Activated T-cell treated with anti-CD3 and anti-CD28 coated beads, Interleukin-2, amount 50 U/mL, for 48 hours (primary cell): ENCODE measurements around the gene SNX1.

Experiments
- DNase-seq, 2 experiments: peaks; one replicate each; pipeline ENCODE4 v3.0.0-alpha.2; 2020

The SNX1 gene

GRCh38 chr15:64180235-64180824 is 84.5 kb downstream of the SNX1 start:
- no peak for DNase-seq

GRCh38 chr15:64182859-64183370 is 87.1 kb downstream of the SNX1 start:
- no peak for DNase-seq

GRCh38 chr15:64185146-64185911 is 89.5 kb downstream of the SNX1 start:
- DNase-seq, result no peak

GRCh38 chr15:64187396-64188191 is 91.8 kb downstream of the SNX1 start:
- DNase-seq, result no peak
